Colonic mucosa (tissue), 4 donors: Measurements from ENCODE around the gene HSP90AB1. TPM values are rescaled to one million over a fixed set of nuclear protein-coding genes. Genes with fewer than 3 reads are reported as not detected.

Experiments used
- DNase-seq: peaks from one replicate; pipeline ENCODE4 v3.0.0-alpha.2; 2020
- H3K27ac ChIP-seq: fragments of 200-600 bp; one replicate; pipeline ENCODE4 v1.8.0; 2021
- H3K27me3 ChIP-seq: fragments of 200-600 bp; one replicate; pipeline ENCODE4 v1.8.0; 2021
- H3K36me3 ChIP-seq: fragments of 200-600 bp; one replicate; pipeline ENCODE4 v1.8.0; 2021
- H3K4me1 ChIP-seq: fragments of 200-600 bp; one replicate; pipeline ENCODE4 v1.8.0; 2021; ENCODE audit warnings: mild to moderate bottlenecking
- H3K4me3 ChIP-seq: fragments of 200-600 bp; one replicate; pipeline ENCODE4 v1.8.0; 2021
- H3K9ac ChIP-seq, 2 donors: one replicate each; pipeline ENCODE4 v1.7.0; 2013; ENCODE audit warnings: control low read depth in 2 of 2, low read depth in 2 of 2, low read length in 2 of 2
- H3K9me3 ChIP-seq: fragments of 200-600 bp; one replicate; pipeline ENCODE4 v1.8.0; 2021
- CTCF ChIP-seq: fragments of 200-600 bp; IDR thresholded peaks from one replicate; pipeline ENCODE4 v1.8.0; 2022; ENCODE audit warnings: antibody characterized with exemption, mild to moderate bottlenecking
- intact Hi-C: fragments of 100-400 bp; cut with DNase I; formaldehyde crosslinking; loops from one replicate; pipeline ENCODE4 v1.14.1; 2022
- total RNA-seq, 2 donors: library from RNA; stranded (reverse); fragmentation: NEBNext Ultra II Directional in 1 of 2; extraction: Animal tissue kit (Norgen Biotek cat#: 25700) in 1 of 2; gene quantifications; one replicate each; pipeline ENCODE4 v1.2.1, GENCODE V29; 2021
- donor health status: healthy.
- donor health status: DM: no; HTN: no; CAD: no.
- donor health status: DM: no; HTN: no; CAD: no.

HSP90AB1 gene
- total RNA-seq, 2 donors from 2014 or later = 409 to 1,163 TPM

- intact Hi-C loops = no loop called here
- Histone ChIP-seq H3K9ac (no peak overlapping the region), H3K36me3 (no peaks in the 10 kb centered on the region), H3K4me1 (no peaks in the 10 kb centered on the region), H3K27me3 (no peaks in the 10 kb centered on the region), H3K27ac (no peak overlapping the region), H3K4me3 (no peak overlapping the region), H3K9me3 (no peaks in the 10 kb centered on the region)
- no peak for TF ChIP-seq CTCF
- DNase-seq = no peak
These were observed 32.6 kb upstream of the HSP90AB1 start for GRCh38 chr6:44214307-44214706.

- H3K27me3 ChIP-seq = no peaks in the 10 kb centered on the region
- no peak for DNase-seq
- H3K4me3 ChIP-seq = no peak within 1 kb of the TSS
- no peaks in the 10 kb centered on the region for H3K9me3 ChIP-seq
- no peak for TF ChIP-seq CTCF
- H3K4me1 ChIP-seq = peaks cover 2% of the 10 kb centered on the region
- no peak within 1 kb of the TSS for H3K27ac ChIP-seq
- H3K9ac ChIP-seq = peak within 1 kb of the TSS; percentile 30 to 55
- no peaks in the 10 kb centered on the region for H3K36me3 ChIP-seq
- intact Hi-C loops = no loop called here
These were observed 30.1 kb upstream of the HSP90AB1 start, which contains the start of gene MYMX for GRCh38 chr6:44216677-44217331. Gene MYMX, plus strand, starts transcription at chr6:44216926. Its CDS starts 546 bp downstream, at chr6:44217472.

- intact Hi-C loops = no loop called here
- Histone ChIP-seq H3K27ac (no peak overlapping the region), H3K27me3 (no peaks in the 10 kb centered on the region), H3K4me1 (peaks cover 4% of the 10 kb centered on the region), H3K36me3 (no peaks in the 10 kb centered on the region), H3K9ac (peak overlapping the region in 1 of 2 donors; percentile 55), H3K4me3 (no peak overlapping the region), H3K9me3 (no peaks in the 10 kb centered on the region)
- TF ChIP-seq CTCF = no peak
- DNase-seq = no peak
These were observed 29.4 kb upstream of the HSP90AB1 start for GRCh38 chr6:44217332-44218143.

GRCh38 chr6:44219053-44219814 lies 27.7 kb upstream of the HSP90AB1 start:
- Histone ChIP-seq H3K4me1 (peaks cover 4% of the 10 kb centered on the region), H3K27ac (peak overlapping the region; percentile 80), H3K4me3 (peak overlapping the region; percentile 37), H3K36me3 (no peaks in the 10 kb centered on the region), H3K9me3 (no peaks in the 10 kb centered on the region), H3K27me3 (no peaks in the 10 kb centered on the region), H3K9ac (peak overlapping the region; percentile 54 to 68)
- intact Hi-C loops = no loop called here
- peak; percentile 84 for DNase-seq
- no peak for TF ChIP-seq CTCF
